Thyroid gland (tissue), 4 donors: ENCODE results near the gene WAPL. TPM values are rescaled to one million over a fixed set of nuclear protein-coding genes. Genes with fewer than 3 reads are reported as not detected.

Experiments used
- DNase-seq, 2 donors: peaks; one replicate each; pipeline ENCODE4 v3.0.0-alpha.2; 2019
- H3K27ac ChIP-seq, 3 donors: fragments of 200-600 bp; sonication (generic); 1 replicate in 2 of 3; 2 replicates in 1 of 3; pipeline ENCODE4 v1.5.1; 2016 to 2019; ENCODE audit warnings: mild to moderate bottlenecking in 1 of 3, moderate library complexity in 1 of 3
- H3K27me3 ChIP-seq: fragments of 200-600 bp; sonication (generic); one replicate; pipeline ENCODE4 v1.5.1; 2019
- H3K36me3 ChIP-seq, 2 donors: fragments of 200-600 bp; sonication (generic); one replicate each; pipeline ENCODE4 v1.5.1; 2016 to 2019
- H3K4me1 ChIP-seq, 2 donors: fragments of 200-600 bp; sonication (generic); one replicate each; pipeline ENCODE4 v1.5.1; 2017 to 2019
- H3K4me3 ChIP-seq, 3 donors: fragments of 200-600 bp; sonication (generic); replicated peaks in 1 of 3; 1 replicate in 2 of 3; 2 replicates in 1 of 3; pipeline ENCODE4 v1.5.1; 2016; ENCODE audit warnings: mild to moderate bottlenecking in 1 of 3
- H3K9me3 ChIP-seq: fragments of 200-600 bp; sonication (generic); one replicate; pipeline ENCODE4 v1.5.1; 2017
- CTCF ChIP-seq, 6 experiments: fragments of 200-600 bp in 3 of 6; fragments of 450-650 bp in 3 of 6; sonication (generic) in 3 of 6; IDR thresholded peaks; one replicate each; pipeline ENCODE4 v1.5.1; 2016 to 2019; ENCODE audit warnings: antibody characterized with exemption in 6 of 6, mild to moderate bottlenecking in 2 of 6, inconsistent platforms in 1 of 6, moderate library complexity in 1 of 6
- POLR2A ChIP-seq, 2 donors: fragments of 450-650 bp; IDR thresholded peaks; one replicate each; pipeline ENCODE4 v1.6.1; 2017; ENCODE audit warnings: antibody characterized with exemption in 2 of 2, mild to moderate bottlenecking in 2 of 2, moderate library complexity in 1 of 2
- WGBS, 2 donors: methylation state at CpG; one replicate each; pipeline ENCODE4 v1.1.5; 2017; 5-methylcytosine and 5-hydroxymethylcytosine counted together
- intact Hi-C: fragments of 100-400 bp; cut with DNase I; formaldehyde crosslinking; loops from one replicate; pipeline ENCODE4 v1.15.1; 2023
- total RNA-seq, 4 donors: library from RNA; depleted of rRNA; stranded (reverse); fragments of >200 nt; gene quantifications; one replicate each; pipeline ENCODE4 v1.2.3, GENCODE V29; 2016

Gene WAPL
- total RNA-seq, 4 donors from 2014 or later = 44.2 to 62.1 (median 51.7) TPM

GRCh38 chr10:86450806-86451603, 70.6 kb downstream of the WAPL start:
- DNase-seq = no peak
- TF ChIP-seq POLR2A (IDR thresholded peaks at IDR 0.05) (no peak), CTCF (IDR thresholded peaks at IDR 0.05) (no peak)
- no peaks in the 10 kb centered on the region for H3K27me3 ChIP-seq
- H3K4me3 ChIP-seq = no peak overlapping the region
- WGBS, 2 donors = 93 to 95% methylated on average over 7 of the region's 7 CpGs
- H3K4me1 ChIP-seq = peaks cover 0 to 7% of the 10 kb centered on the region in 2 donors
- peaks cover 17 to 24% of the 10 kb centered on the region in 2 donors for H3K36me3 ChIP-seq
- intact Hi-C loops = no loop called here
- H3K27ac ChIP-seq = no peak overlapping the region
- H3K9me3 ChIP-seq = no peaks in the 10 kb centered on the region

- H3K36me3 ChIP-seq = peaks cover 17 to 24% of the 10 kb centered on the region in 2 donors
- intact Hi-C loops = no loop called here
- no peak for TF ChIP-seq CTCF (IDR thresholded peaks at IDR 0.05)
- no peak for TF ChIP-seq POLR2A (IDR thresholded peaks at IDR 0.05)
- no peak overlapping the region for H3K27ac ChIP-seq
- no peaks in the 10 kb centered on the region for H3K9me3 ChIP-seq
- no peak overlapping the region for H3K4me3 ChIP-seq
- peaks cover 0 to 7% of the 10 kb centered on the region in 2 donors for H3K4me1 ChIP-seq
- WGBS, 2 donors = 90 to 92% methylated on average over 7 of the region's 7 CpGs
- DNase-seq = no peak
- H3K27me3 ChIP-seq = no peaks in the 10 kb centered on the region
Observed at GRCh38 chr10:86449926-86450558, 71.5 kb downstream of the WAPL start.

DNA sequence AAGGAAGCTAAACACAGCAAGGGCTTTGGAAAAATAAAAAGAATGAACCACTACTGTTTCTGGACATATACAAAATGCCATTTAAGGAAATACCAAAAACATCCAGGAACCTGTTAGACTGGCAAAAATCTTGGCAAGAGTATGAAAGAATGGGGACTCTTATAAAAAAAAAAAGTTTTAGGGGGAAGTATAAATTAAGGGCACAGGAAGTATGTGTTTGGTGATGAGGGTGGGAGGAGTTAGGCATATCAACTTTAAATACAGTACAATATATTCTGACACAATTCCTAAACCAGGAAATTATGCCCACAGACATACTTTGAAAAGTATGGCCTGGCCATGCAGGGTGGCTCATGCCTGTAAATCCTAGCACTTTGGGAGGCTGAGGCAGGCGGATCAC, 74.2 kb downstream of the WAPL start:
- no peak for DNase-seq
- TF ChIP-seq CTCF (IDR thresholded peaks at IDR 0.05) (no peak), POLR2A (IDR thresholded peaks at IDR 0.05) (no peak)
- Histone ChIP-seq H3K9me3 (no peaks in the 10 kb centered on the region), H3K4me3 (no peak overlapping the region), H3K27ac (no peak overlapping the region), H3K36me3 (peaks cover 15 to 20% of the 10 kb centered on the region in 2 donors), H3K27me3 (no peaks in the 10 kb centered on the region), H3K4me1 (peaks cover 0 to 7% of the 10 kb centered on the region in 2 donors)
- intact Hi-C loops = no loop called here
- WGBS, 2 donors = 96 to 100% methylated on average over 1 of the region's 1 CpG

GRCh38 chr10:86446987-86447386, 74.6 kb downstream of the WAPL start:
- H3K36me3 ChIP-seq = peaks cover 15 to 24% of the 10 kb centered on the region in 2 donors
- H3K4me1 ChIP-seq = peaks cover 0 to 7% of the 10 kb centered on the region in 2 donors
- H3K27me3 ChIP-seq = no peaks in the 10 kb centered on the region
- intact Hi-C loops = no loop called here
- no peak overlapping the region for H3K4me3 ChIP-seq
- DNase-seq = no peak
- 73 to 84% methylated on average over 1 of the region's 1 CpG for WGBS, 2 donors
- TF ChIP-seq CTCF (IDR thresholded peaks at IDR 0.05) (no peak), POLR2A (IDR thresholded peaks at IDR 0.05) (no peak)
- H3K27ac ChIP-seq = no peak overlapping the region
- no peaks in the 10 kb centered on the region for H3K9me3 ChIP-seq

DNA sequence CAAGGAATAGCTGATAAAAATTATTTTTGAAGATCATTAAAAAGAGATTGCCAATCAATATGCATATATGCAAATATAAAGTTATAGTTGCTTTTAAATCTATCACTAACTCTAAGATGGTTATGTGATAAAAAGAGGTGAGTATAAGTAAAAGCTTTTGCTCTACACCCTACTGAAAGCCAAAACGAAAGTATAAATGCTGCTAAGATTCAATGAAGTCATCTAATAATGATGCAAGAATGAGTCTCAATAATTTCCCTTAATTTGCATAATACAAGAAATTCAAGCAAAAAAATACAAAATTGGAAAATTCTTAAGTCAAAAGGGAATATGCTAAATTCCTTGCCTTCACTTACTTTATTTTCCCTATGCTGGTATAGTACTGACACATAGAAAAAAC, 75.2 kb downstream of the WAPL start:
- Histone ChIP-seq H3K27ac (no peak overlapping the region), H3K4me1 (peaks cover 0 to 7% of the 10 kb centered on the region in 2 donors), H3K4me3 (no peak overlapping the region), H3K27me3 (no peaks in the 10 kb centered on the region), H3K9me3 (no peaks in the 10 kb centered on the region), H3K36me3 (peaks cover 16 to 23% of the 10 kb centered on the region in 2 donors)
- WGBS, 2 donors = 89 to 93% methylated on average over 1 of the region's 1 CpG
- intact Hi-C loops = no loop called here
- DNase-seq = no peak
- TF ChIP-seq POLR2A (IDR thresholded peaks at IDR 0.05) = no peak
- TF ChIP-seq CTCF (IDR thresholded peaks at IDR 0.05) = no peak
